Smooth muscle cell of the coronary artery (primary cell): ENCODE results near the gene CHN1. TPM values are rescaled to one million over a fixed set of nuclear protein-coding genes. Genes with fewer than 3 reads are reported as not detected.

Source experiments
- total RNA-seq: library from RNA; depleted of rRNA; stranded (reverse); fragments of >200 nt; gene quantifications from 2 replicates; pipeline ENCODE4 v1.2.3, GENCODE V29; 2014; ENCODE audit warnings: low replicate concordance

The CHN1 gene
- 1.7 and 23.8 TPM in 2 replicates for total RNA-seq

GRCh38 chr2:175004980-175005732 lies at the start of gene CHN1:
Gene CHN1 (minus strand): TSS chr2:175005381. CDS start chr2:175004912, 469 bp downstream.

GRCh38 chr2:174764280-174765255 lies 240.6 kb downstream of the CHN1 start, which contains the start of gene CHRNA1:
Gene CHRNA1 (minus strand): TSS chr2:174764472. CDS start chr2:174764394, 78 bp downstream.

Other genes with a start within 250 kb of the CHN1 start
- not detected in 2 replicates for gene CHRNA1, start 240.9 kb downstream of the CHN1 start, total RNA-seq
- gene ATF2, start 162.8 kb upstream of the CHN1 start, total RNA-seq = 34.3 and 51.2 TPM in 2 replicates
- gene ATP5MC3, start 176.3 kb upstream of the CHN1 start, total RNA-seq = 72.4 and 104 TPM in 2 replicates